PC-3 (cell line): Measurements from ENCODE around the gene KANK4.

Source experiments
- CTCF ChIP-seq: fragments of 300-600 bp; sonication (generic); conservative IDR thresholded peaks from 2 replicates; pipeline ENCODE4 v1.5.1; 2017; ENCODE audit warnings: antibody characterized with exemption, low read depth, mild to moderate bottlenecking, low read length
- EZH2 ChIP-seq: fragments of 300-600 bp; sonication (generic); IDR thresholded peaks from one replicate; pipeline ENCODE4 v1.6.1; 2017; ENCODE audit warnings: antibody characterized with exemption, mild to moderate bottlenecking, low read length; ENCODE audit not compliant: unreplicated experiment

GRCh38 chr1:62273953-62274352 lies 45.3 kb downstream of the KANK4 start:
- TF ChIP-seq CTCF: no peak
- TF ChIP-seq EZH2: no peak
